NCI-H1092 (cell line): ENCODE results near the gene FBH1.
A peak's percentile ranks its signal among the peaks of the same experiment; 100 is the strongest.
"Not testable (repeated sequence)": the region's sequence is repeated elsewhere in the genome, so short reads cannot be mapped to it uniquely, and the experiment has no call there.

Experiments used
- DNase-seq: peaks from one replicate; lab custom pipeline; 2025; lab: John Stamatoyannopoulos, UW

The FBH1 gene

GRCh38 chr10:5942001-5942400 lies 52.0 kb downstream of the FBH1 start:
- no peak for DNase-seq

GRCh38 chr10:5942474-5942873 lies 52.4 kb downstream of the FBH1 start:
- no peak for DNase-seq

- DNase-seq = no peak
Observed at GRCh38 chr10:5943536-5943935, 53.5 kb downstream of the FBH1 start.

GRCh38 chr10:5944389-5945189 lies 54.5 kb downstream of the FBH1 start:
- DNase-seq = no peak

GRCh38 chr10:5945190-5945509 lies 55.1 kb downstream of the FBH1 start:
- no peak for DNase-seq

DNA sequence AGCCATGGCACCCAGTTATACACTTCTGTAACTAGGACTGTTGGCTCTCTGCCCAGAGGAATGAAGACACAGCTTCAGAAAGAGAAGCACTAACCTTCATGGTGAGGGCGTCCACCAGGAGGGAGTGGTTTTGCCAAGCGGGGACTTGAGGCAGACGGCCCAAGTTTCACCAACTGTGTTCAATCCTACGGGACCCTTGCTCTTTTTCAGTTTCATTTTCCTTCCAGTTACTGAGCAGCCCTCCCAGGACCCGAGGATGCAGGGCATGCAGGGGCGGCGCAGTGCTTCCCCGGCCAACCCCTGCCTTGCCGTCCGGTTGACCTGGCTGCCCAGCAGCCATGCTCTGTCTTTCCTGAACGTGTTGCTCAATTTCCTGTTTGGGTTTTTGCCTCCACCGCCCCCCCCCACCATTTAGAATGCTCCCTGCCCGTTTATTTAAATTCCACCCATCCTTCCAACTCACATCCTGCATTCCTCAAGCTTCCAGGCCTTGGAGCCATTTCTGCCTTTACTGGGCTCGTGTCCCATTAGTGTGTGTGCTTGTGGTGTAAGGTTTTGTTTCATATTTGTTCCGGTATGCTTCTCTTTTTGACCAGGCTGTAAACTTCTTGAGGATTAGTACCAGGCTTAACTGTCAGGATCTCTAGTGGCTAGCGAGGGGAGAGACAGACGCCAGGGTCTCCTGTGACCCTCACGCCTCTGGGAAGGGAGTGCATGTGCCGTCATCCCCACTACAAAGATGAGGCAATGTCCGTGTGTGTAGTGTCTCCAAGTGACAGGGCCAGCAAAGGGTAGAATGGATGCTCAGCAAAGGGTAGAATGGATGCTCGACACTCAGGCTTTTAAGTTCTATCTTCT lies 55.7 kb downstream of the FBH1 start:
- DNase-seq = no peak

DNA sequence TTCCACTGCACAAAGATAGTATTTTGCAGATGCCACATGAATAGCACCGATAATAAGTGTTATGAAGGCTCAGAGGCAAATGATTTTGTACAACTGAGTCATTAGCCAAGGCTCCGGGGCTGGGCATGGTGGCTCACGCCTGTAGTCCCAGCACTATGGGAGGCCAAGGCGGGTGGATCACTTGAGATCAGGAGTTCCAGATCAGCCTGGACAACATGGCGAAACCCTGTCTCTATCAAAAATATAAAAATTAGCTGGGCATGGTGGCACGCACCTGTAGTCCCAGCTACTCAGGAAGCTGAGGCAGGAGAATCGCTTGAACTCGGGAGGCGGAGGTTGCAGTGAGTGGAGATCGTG lies 56.4 kb downstream of the FBH1 start:
- not testable (repeated sequence) for DNase-seq

GRCh38 chr10:5946786-5947185 lies 56.7 kb downstream of the FBH1 start:
- DNase-seq = no peak

GRCh38 chr10:5947471-5948207 lies 57.6 kb downstream of the FBH1 start:
- DNase-seq = no peak

DNA sequence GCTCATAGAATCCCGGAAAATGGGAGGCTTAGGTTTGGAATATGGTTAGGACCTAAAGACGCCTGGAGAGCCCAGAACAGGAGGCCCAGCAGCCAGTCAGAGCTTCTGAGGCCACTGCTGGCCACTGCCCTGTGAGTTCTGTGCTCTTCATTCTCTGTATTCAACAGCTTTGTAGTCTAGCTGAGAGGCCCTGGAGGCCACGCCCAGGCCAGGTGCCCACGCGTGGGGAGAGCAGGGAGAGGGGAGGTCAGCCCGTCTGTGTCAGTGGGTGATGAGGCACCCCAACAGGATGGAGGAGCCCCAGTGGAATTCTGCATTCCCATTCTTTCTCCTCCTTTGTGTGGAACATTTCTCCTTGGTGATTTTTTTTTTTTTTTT lies 58.2 kb downstream of the FBH1 start:
- no peak for DNase-seq

GRCh38 chr10:5949009-5949759 lies 59.1 kb downstream of the FBH1 start:
- peak; percentile 17 for DNase-seq

- no peak for DNase-seq
Observed at GRCh38 chr10:5951167-5951711, 61.2 kb downstream of the FBH1 start.

GRCh38 chr10:5951721-5952407 lies 61.8 kb downstream of the FBH1 start:
- DNase-seq = no peak

DNA sequence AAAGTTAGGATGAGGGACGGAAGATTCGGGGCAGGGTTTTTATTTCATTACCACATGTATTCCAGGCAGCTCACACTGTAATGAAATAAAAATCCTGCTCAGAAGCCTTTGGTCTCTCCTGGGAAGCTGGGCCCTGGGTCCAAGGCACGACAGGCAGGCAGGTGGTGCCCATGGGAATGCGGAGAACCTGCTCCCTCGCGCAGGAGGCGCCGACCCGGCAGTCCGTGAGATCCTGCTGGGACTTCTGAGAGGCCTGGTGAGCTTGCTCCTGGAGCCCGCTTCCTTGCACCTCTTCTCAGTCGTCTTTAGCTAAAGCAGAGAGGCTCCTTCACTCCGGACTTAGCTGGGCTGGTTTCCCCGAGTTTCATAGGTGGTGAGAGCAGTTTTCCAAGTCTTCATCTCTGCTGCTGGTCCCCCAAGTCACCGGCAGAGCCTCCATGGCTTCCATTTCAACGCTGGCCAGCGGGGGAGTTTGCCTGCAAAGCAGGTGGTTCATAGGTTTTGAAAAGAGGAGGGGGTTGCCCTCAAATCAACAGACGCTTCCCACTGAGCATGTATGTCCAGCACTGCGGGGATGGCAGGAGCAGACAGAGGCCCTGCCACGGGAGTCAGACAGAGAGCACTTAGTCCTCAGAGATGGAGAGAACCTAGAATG lies 62.8 kb downstream of the FBH1 start:
- DNase-seq = no peak

- no peak for DNase-seq
Observed at GRCh38 chr10:5953676-5954075, 63.6 kb downstream of the FBH1 start.

GRCh38 chr10:5956146-5956936 lies 66.3 kb downstream of the FBH1 start:
- no peak for DNase-seq

DNA sequence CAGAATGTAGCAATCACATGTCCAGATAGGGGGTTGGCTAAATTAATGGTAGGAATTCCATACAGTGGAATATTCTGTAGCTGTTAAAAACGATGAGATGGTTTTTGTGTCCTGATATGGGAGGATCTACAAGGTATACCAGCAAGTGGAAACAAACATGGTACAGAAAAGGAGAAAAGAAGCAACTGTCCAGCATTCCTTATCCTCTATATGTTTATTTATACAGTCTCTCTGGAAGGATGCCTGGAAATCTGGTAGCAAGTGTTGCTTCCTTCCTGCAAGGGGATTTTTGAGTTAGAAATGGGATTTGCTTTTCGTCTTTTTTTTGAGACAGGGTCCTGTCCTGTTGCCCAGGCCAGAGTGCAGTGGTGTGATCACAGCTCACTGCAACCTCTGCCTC lies 68.0 kb downstream of the FBH1 start:
- DNase-seq = no peak

DNA sequence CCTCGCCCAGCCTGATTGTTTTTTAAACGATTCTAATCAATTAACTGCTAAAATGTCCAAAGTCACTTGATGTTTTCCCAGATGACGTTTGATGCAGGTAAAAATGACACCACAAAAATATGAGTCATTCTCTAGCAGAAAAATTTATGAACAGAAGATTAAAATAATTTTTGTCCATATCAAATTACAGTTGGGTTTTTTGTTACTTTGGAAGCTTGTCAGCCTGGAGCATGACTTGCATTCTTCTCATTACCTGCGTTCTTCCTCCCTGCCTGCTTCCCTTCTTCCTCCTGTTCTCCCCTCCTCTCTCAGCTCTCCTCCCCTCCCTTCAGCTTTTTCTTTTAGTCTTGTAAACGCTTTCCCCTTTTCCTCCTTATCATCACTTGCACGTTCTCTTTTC lies 68.6 kb downstream of the FBH1 start:
- DNase-seq = no peak

GRCh38 chr10:5959142-5959541 lies 69.1 kb downstream of the FBH1 start:
- no peak for DNase-seq

GRCh38 chr10:5959581-5960069 lies 69.6 kb downstream of the FBH1 start:
- DNase-seq = no peak
